ENCODE data around the gene TMEM63A. TPM values are rescaled to one million over a fixed set of nuclear protein-coding genes. Genes with fewer than 3 reads are reported as not detected.

TMEM63A gene
- total and polyA plus RNA-seq, 10 of the 15 experiments (the other 5 are each of a cell fraction or from before 2014, with no cell fraction given) = 1.3 to 33.5 (median 15.2) TPM

- H3K27ac ChIP-seq (ENCODE audit: control insufficient read depth, insufficient read depth) = no peak overlapping the region
- FAIRE-seq (no peak), DNase-seq (ENCODE audit: low read depth, low spot score) (no peak), ATAC-seq (no peak)
- no peak overlapping the region for H3K4me3 ChIP-seq
- no peaks in the 10 kb centered on the region for H3K9me3 ChIP-seq (replicated peaks; ENCODE audit: control insufficient read depth, insufficient read depth, low read length)
- ChIA-PET SMC1A (ENCODE audit: uncharacterized antibody, unreplicated experiment) (no interaction called here), POLR2A (interaction anchor here (0.6 kb wide), 1 partner anchor 12 kb away, joined by 3 read pairs; no protein-coding TSS in a partner anchor), RAD21 (ENCODE audit: unreplicated experiment) (no interaction called here), CTCF (interaction anchor here (0.7 to 1.0 kb wide), 2 partner anchors 11 to 70 kb away, joined by 3 read pairs; no protein-coding TSS in a partner anchor)
- H2AFZ ChIP-seq (ENCODE audit: control insufficient read depth, low read depth, low read length) = no peak overlapping the region
- peaks cover 4% of the 10 kb centered on the region for H3K4me1 ChIP-seq (ENCODE audit: control insufficient read depth, insufficient read depth, low read length)
- in situ Hi-C loops (cut with MboI) = no loop called here
- H3K4me2 ChIP-seq (ENCODE audit: control insufficient read depth, insufficient read depth) = no peak overlapping the region
- H3K36me3 ChIP-seq (ENCODE audit: control insufficient read depth in 2 of 2, insufficient read depth in 2 of 2, low read length in 1 of 2) = peaks cover 0 to 8% of the 10 kb centered on the region in 2 experiments; a peak in 3 of 4 replicates
- no peaks in the 10 kb centered on the region for H3K79me2 ChIP-seq (ENCODE audit: control insufficient read depth, insufficient read depth, low read length)
- BruUV-seq (replicated peaks) = no TSS peak
- intact Hi-C loops (cut with micrococcal nuclease; ENCODE audit: unreplicated experiment) = no loop called here
- H3K9ac ChIP-seq (ENCODE audit: control insufficient read depth, insufficient read depth, low read length) = no peak overlapping the region
- H3K27me3 ChIP-seq (replicated peaks in 1 of 2; ENCODE audit: control insufficient read depth in 2 of 2, insufficient read depth in 2 of 2, low read length in 1 of 2) = no peaks in the 10 kb centered on the region
- 98% methylated on average over 7 of the region's 7 CpGs for WGBS (ENCODE audit: insufficient coverage, insufficient replicate concordance, low lambda C conversion rate, missing lambda C conversion rate)
- TF ChIP-seq IKZF2 (IDR thresholded peaks at IDR 0.05) = no peak
- TF ChIP-seq POLR2A (IDR thresholded peaks at IDR 0.05; ENCODE audit: low read depth, low read length) = no peak
- TF ChIP-seq E2F8 (IDR thresholded peaks at IDR 0.05; ENCODE audit: low read depth, partially characterized antibody) = no peak
- no peak for TF ChIP-seq PBX3 (IDR thresholded peaks at IDR 0.05; ENCODE audit: insufficient replicate concordance, low read depth, low read length)
- no peak for TF ChIP-seq SUZ12 (IDR thresholded peaks at IDR 0.05; ENCODE audit: unreplicated experiment)
- TF ChIP-seq ZBTB4 (CRISPR knock-in tag; IDR thresholded peaks at IDR 0.05) = no peak
- TF ChIP-seq SMAD5 (IDR thresholded peaks at IDR 0.05; ENCODE audit: low read depth) = no peak
- H4K20me1 ChIP-seq (ENCODE audit: control insufficient read depth, insufficient read depth) = no peaks in the 10 kb centered on the region
Observed at GRCh38 chr1:225915538-225915991, 33.4 kb upstream of the TMEM63A start.
